ENCODE data around the gene SPEM1.

DNA sequence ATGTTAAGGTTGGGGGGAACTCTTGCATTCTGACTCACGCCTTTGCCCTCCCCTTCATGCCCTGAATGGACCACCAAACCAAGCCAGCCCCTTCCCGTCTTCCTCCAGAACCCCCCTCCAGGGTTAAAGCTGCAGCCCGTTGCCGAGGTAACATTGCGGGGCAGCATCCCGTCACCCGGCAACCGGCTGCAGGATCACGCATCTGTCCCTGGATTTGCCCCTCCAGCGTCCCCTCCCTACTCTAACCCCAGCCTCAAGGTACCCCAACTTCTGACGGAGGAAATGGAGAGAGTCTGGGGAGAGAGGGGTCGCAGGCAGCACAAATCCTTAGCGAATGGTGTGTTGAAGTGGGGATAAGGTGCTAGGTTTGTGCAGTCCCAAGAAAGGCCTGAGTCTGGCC, 13.0 kb upstream of the SPEM1 start:
- TF ChIP-seq, protein P1, sequence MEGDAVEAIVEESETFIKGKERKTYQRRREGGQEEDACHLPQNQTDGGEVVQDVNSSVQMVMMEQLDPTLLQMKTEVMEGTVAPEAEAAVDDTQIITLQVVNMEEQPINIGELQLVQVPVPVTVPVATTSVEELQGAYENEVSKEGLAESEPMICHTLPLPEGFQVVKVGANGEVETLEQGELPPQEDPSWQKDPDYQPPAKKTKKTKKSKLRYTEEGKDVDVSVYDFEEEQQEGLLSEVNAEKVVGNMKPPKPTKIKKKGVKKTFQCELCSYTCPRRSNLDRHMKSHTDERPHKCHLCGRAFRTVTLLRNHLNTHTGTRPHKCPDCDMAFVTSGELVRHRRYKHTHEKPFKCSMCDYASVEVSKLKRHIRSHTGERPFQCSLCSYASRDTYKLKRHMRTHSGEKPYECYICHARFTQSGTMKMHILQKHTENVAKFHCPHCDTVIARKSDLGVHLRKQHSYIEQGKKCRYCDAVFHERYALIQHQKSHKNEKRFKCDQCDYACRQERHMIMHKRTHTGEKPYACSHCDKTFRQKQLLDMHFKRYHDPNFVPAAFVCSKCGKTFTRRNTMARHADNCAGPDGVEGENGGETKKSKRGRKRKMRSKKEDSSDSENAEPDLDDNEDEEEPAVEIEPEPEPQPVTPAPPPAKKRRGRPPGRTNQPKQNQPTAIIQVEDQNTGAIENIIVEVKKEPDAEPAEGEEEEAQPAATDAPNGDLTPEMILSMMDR (IDR thresholded peaks at IDR 0.05): no peak
- TF ChIP-seq POLR2A (IDR thresholded peaks at IDR 0.05): no peak

Measured in thyroid gland (tissue), 4 donors.